ENCODE measurements around the gene ZWINT.

ZWINT gene

GRCh38 chr10:56351909-56352630 lies 9.0 kb downstream of the ZWINT start:
- TF ChIP-seq CTCF (IDR thresholded peaks at IDR 0.05; ENCODE audit: borderline replicate concordance, insufficient read depth, low read depth, low read length) = no peak
- no peak overlapping the region for H3K4me3 ChIP-seq (ENCODE audit: low read depth, low read length)

- TF ChIP-seq CTCF (IDR thresholded peaks at IDR 0.05; ENCODE audit: borderline replicate concordance, insufficient read depth, low read depth, low read length) = no peak
- no peak overlapping the region for H3K4me3 ChIP-seq (ENCODE audit: low read depth, low read length)
Observed at GRCh38 chr10:56349611-56350010, 11.4 kb downstream of the ZWINT start.

GRCh38 chr10:56348101-56348500 lies 13.0 kb downstream of the ZWINT start:
- TF ChIP-seq CTCF (IDR thresholded peaks at IDR 0.05; ENCODE audit: borderline replicate concordance, insufficient read depth, low read depth, low read length) = no peak
- no peak overlapping the region for H3K4me3 ChIP-seq (ENCODE audit: low read depth, low read length)

GRCh38 chr10:56346845-56347415 lies 14.1 kb downstream of the ZWINT start:
- TF ChIP-seq CTCF (IDR thresholded peaks at IDR 0.05; ENCODE audit: borderline replicate concordance, insufficient read depth, low read depth, low read length) = no peak
- H3K4me3 ChIP-seq (ENCODE audit: low read depth, low read length) = no peak overlapping the region

- no peak for TF ChIP-seq CTCF (IDR thresholded peaks at IDR 0.05; ENCODE audit: borderline replicate concordance, insufficient read depth, low read depth, low read length)
- H3K4me3 ChIP-seq (ENCODE audit: low read depth, low read length) = no peak overlapping the region
Observed at GRCh38 chr10:56341612-56342011, 19.4 kb downstream of the ZWINT start.

- no peak overlapping the region for H3K4me3 ChIP-seq (ENCODE audit: low read depth, low read length)
- no peak for TF ChIP-seq CTCF (IDR thresholded peaks at IDR 0.05; ENCODE audit: borderline replicate concordance, insufficient read depth, low read depth, low read length)
Observed at GRCh38 chr10:56329961-56330360, 31.1 kb downstream of the ZWINT start.

- no peak overlapping the region for H3K4me3 ChIP-seq (ENCODE audit: low read depth, low read length)
Observed at GRCh38 chr10:56327118-56327517, 33.9 kb downstream of the ZWINT start.

More at GRCh38 chr10:56327118-56327517, 33.9 kb downstream of the ZWINT start:
- no peak for TF ChIP-seq CTCF (IDR thresholded peaks at IDR 0.05; ENCODE audit: borderline replicate concordance, insufficient read depth, low read depth, low read length)

Measured in GM12875 (cell line).